Stromal cell of bone marrow (primary cell): ENCODE data around the gene TAF1.
"Not testable (repeated sequence)": the region's sequence is repeated elsewhere in the genome, so short reads cannot be mapped to it uniquely, and the experiment has no call there.

ENCODE experiments used
- DNase-seq: peaks from one replicate; pipeline ENCODE4 v3.0.0-alpha.2; 2012; ENCODE audit warnings: low read depth

TAF1 gene

DNA sequence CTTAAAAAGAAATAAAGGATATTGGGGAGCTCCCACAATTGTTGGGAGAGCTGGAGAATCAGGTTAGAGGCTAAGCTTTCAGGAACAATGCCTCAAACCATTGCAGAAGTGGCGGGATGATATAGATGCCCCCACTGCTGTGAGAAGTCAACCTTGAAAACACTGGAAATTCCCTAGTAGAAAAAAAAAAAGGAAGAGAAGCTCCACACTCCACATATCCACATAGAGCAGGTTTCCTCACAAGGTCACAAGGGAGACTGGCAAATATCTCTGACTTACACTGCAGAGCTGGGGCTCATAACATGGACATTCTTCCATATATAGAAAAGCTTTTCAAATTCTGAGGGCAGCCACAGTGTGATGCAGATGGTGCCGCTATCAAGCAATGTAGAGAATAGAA is 144.0 kb downstream of the TAF1 start:
- DNase-seq = no peak

DNA sequence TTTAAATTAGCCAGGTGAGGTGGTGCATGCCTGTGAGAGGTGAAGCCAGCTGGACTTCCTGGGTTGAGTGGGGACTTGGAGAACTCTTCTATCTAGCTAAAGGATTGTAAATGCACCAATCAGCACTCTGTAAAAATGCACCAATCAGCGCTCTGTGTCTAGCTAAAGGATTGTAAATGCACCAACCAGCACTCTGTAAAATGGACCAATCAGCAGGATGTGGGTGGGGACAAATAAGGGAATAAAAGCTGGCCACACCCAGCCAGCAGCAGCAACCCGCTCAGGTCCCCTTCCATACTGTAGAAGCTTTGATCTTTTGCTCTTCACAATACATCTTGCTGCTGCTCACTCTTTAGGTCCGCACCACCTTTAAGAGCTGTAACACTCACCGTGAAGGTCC is 147.6 kb downstream of the TAF1 start:
- DNase-seq = not testable (repeated sequence)

DNA sequence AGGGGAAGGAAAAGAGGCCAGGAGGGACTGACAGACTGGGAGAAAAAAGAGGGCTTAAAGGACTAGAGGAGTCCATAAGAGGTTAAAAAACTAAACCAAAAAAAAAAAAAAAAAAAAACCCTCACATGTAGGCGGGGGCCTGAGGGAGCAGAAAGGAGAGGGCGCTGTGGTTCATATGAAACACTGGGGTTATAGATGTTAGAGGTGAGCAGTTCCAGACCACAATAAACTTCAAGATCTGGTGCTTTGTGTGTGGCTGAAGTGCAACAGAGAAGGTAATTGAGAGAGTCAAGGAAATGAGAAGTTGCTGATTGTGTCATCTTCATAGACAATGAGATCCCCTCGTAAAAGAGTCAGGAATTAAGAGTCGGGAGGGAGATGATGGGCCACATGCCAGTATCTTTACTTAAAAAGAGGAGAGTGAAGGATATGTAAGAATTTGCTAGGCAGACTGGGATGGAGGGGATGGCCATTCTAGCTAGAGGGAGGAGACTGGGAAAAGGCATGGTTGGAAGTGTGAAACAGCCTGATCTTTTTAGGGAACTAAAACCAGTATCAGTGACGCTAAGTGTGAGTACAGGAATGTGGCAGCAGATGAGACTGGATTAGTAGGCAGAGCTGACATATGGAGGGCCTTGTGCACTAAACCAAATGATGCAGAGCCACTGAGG is 148.3 kb downstream of the TAF1 start:
- DNase-seq = no peak

DNA sequence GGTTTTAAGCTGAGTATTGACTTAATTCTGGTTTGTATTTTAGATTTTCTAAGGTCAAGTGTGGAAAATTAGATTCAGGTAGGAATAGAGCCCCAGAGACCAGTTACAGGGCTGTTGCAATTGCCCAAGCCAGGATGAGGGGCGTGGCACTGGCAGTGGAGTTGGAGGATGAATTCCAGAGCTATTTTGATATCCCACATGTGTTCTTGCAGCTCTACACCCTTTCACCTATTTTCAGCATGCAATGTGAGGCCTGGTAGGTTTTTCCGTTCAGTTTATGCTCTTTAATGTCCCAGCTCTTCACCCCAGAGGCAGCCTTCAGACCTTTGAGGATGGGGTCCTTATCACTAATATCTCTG is 148.9 kb downstream of the TAF1 start:
- DNase-seq = no peak
